IMR-90 (cell line): Measurements from ENCODE around the gene FRAS1. TPM values are rescaled to one million over a fixed set of nuclear protein-coding genes. Genes with fewer than 3 reads are reported as not detected.

ENCODE experiments used
- ATAC-seq: fragments of 200-7000 bp; cut with Tn5 transposase; 2 replicates; pipeline ENCODE4 v1.9.1; 2020; ENCODE audit warnings: low read depth, mild to moderate bottlenecking, moderate library complexity
- BruUV-seq: library from RNA; stranded (reverse); fragments of 400-500 nt; replicated peaks from 2 replicates; lab custom pipeline; 2021; lab: Mats Ljungman, UMichigan
- CTCF ChIA-PET: fragments of 300-600 bp; formaldehyde crosslinking; extraction: SDS; loops from one replicate; lab custom pipeline; 2021; ENCODE audit warnings: antibody characterized with exemption; lab: Yijun Ruan, JAX
- POLR2A ChIA-PET: fragments of 300-600 bp; sonication (Branson Sonifier 250); formaldehyde crosslinking; loops from one replicate; lab custom pipeline; 2022; ENCODE audit warnings: antibody characterized with exemption; ENCODE audit not compliant: unreplicated experiment; lab: Charles Lee
- DNase-seq: peaks from one replicate; pipeline ENCODE4 v3.0.0; 2013
- H2AFZ ChIP-seq: replicated peaks from 2 replicates; pipeline ENCODE3; 2013; ENCODE audit warnings: low read length, mild to moderate bottlenecking; ENCODE audit not compliant: poor library complexity
- H2AK5ac ChIP-seq: 2 replicates; pipeline ENCODE4 v1.6.1; 2013; ENCODE audit warnings: low read depth, low read length, inconsistent platforms
- H2AK9ac ChIP-seq: replicated peaks from 2 replicates; pipeline ENCODE3; 2013; ENCODE audit warnings: mild to moderate bottlenecking, low read depth, low read length, moderate library complexity; ENCODE audit not compliant: poor library complexity
- H2BK120ac ChIP-seq: 2 replicates; pipeline ENCODE4 v1.6.1; 2013; ENCODE audit warnings: low read depth, low read length, inconsistent platforms
- H2BK15ac ChIP-seq: 3 replicates; pipeline ENCODE4 v1.6.1; 2013; ENCODE audit warnings: low read depth, low read length, inconsistent platforms
- H2BK20ac ChIP-seq: 2 replicates; pipeline ENCODE4 v1.6.1; 2013; ENCODE audit warnings: low read depth, mild to moderate bottlenecking, inconsistent platforms, low read length, moderate library complexity
- H2BK5ac ChIP-seq: 2 replicates; pipeline ENCODE4 v1.6.1; 2013; ENCODE audit warnings: mild to moderate bottlenecking, low read depth, low read length, inconsistent platforms; ENCODE audit not compliant: poor library complexity, severe bottlenecking
- H3K14ac ChIP-seq: replicated peaks from 2 replicates; pipeline ENCODE4 v1.6.1; 2013; ENCODE audit warnings: low read depth, low read length, inconsistent platforms
- H3K18ac ChIP-seq: 2 replicates; pipeline ENCODE4 v1.6.1; 2013; ENCODE audit warnings: low read depth, low read length, control low read depth
- H3K23ac ChIP-seq: 2 replicates; pipeline ENCODE4 v1.6.1; 2013; ENCODE audit warnings: low read depth, low read length, inconsistent platforms
- H3K27ac ChIP-seq: 2 replicates; pipeline ENCODE4 v1.5.1; 2013; ENCODE audit warnings: mild to moderate bottlenecking, control low read depth, low read length; ENCODE audit not compliant: insufficient read depth
- H3K27me3 ChIP-seq: 2 replicates; pipeline ENCODE4 v1.6.1; 2013; ENCODE audit warnings: low read length; ENCODE audit not compliant: control insufficient read depth, insufficient read depth
- H3K36me3 ChIP-seq: 2 replicates; pipeline ENCODE4 v1.6.1; 2013; ENCODE audit warnings: low read length, mixed read lengths; ENCODE audit not compliant: control insufficient read depth, insufficient read depth
- H3K4ac ChIP-seq: 2 replicates; pipeline ENCODE4 v1.6.1; 2013; ENCODE audit warnings: low read depth, low read length, inconsistent platforms
- H3K4me1 ChIP-seq: 2 replicates; pipeline ENCODE4 v1.6.1; 2013; ENCODE audit warnings: low read length, mixed read lengths; ENCODE audit not compliant: control insufficient read depth, insufficient read depth
- H3K4me2 ChIP-seq: 2 replicates; pipeline ENCODE4 v1.6.1; 2013; ENCODE audit warnings: low read depth, mild to moderate bottlenecking, control low read depth, low read length, moderate library complexity
- H3K4me3 ChIP-seq: 2 replicates; pipeline ENCODE4 v1.5.1; 2013; ENCODE audit warnings: low read depth, mild to moderate bottlenecking, control low read depth, low read length, moderate library complexity; ENCODE audit not compliant: insufficient read depth
- H3K56ac ChIP-seq: 2 replicates; pipeline ENCODE4 v1.6.1; 2013; ENCODE audit warnings: low read length, inconsistent platforms; ENCODE audit not compliant: insufficient read depth; ENCODE audit errors: extremely low read depth
- H3K79me1 ChIP-seq, 2 experiments: 2 replicates each; pipeline ENCODE4 v1.6.1; 2013; ENCODE audit warnings: low read length in 2 of 2, inconsistent platforms in 1 of 2, low read depth in 1 of 2
- H3K9ac ChIP-seq: 2 replicates; pipeline ENCODE4 v1.6.1; 2013; ENCODE audit warnings: low read depth, low read length, control low read depth
- H3K9me1 ChIP-seq: 2 replicates; pipeline ENCODE4 v1.6.1; 2013; ENCODE audit warnings: low read length, inconsistent platforms; ENCODE audit not compliant: insufficient read depth
- H3K9me3 ChIP-seq: 2 replicates; pipeline ENCODE4 v1.6.1; 2013; ENCODE audit warnings: low read length; ENCODE audit not compliant: control insufficient read depth, insufficient read depth
- H4K20me1 ChIP-seq: 2 replicates; pipeline ENCODE4 v1.6.1; 2013; ENCODE audit warnings: low read length, inconsistent platforms; ENCODE audit not compliant: insufficient read depth
- H4K5ac ChIP-seq: 2 replicates; pipeline ENCODE4 v1.6.1; 2013; ENCODE audit warnings: mild to moderate bottlenecking, low read depth, low read length, control low read depth
- H4K8ac ChIP-seq, 2 experiments: 2 replicates each; pipeline ENCODE4 v1.6.1; 2013; ENCODE audit warnings: low read depth in 2 of 2, low read length in 2 of 2, control low read depth in 1 of 2, inconsistent platforms in 1 of 2
- H4K91ac ChIP-seq: 2 replicates; pipeline ENCODE4 v1.6.1; 2013; ENCODE audit warnings: low read depth, low read length, inconsistent platforms; ENCODE audit not compliant: insufficient read depth
- BHLHE40 ChIP-seq: fragments of 150-350 bp; IDR thresholded peaks from 2 replicates; pipeline ENCODE4 v1.6.1; 2016; ENCODE audit warnings: mild to moderate bottlenecking, low read depth, low read length
- CEBPB ChIP-seq: IDR thresholded peaks from 2 replicates; pipeline ENCODE4 v1.6.1; 2012; ENCODE audit warnings: low read depth, low read length, improper control_type of control experiment
- CHD1 ChIP-seq: IDR thresholded peaks from 2 replicates; pipeline ENCODE4 v1.6.1; 2012; ENCODE audit warnings: low read depth, low read length, improper control_type of control experiment
- FOS ChIP-seq: fragments of 150-350 bp; IDR thresholded peaks from 2 replicates; pipeline ENCODE4 v1.6.1; 2016; ENCODE audit warnings: low read depth, low read length
- MAFK ChIP-seq: IDR thresholded peaks from 2 replicates; pipeline ENCODE4 v1.6.1; 2012; ENCODE audit warnings: low read depth, low read length, improper control_type of control experiment
- MAZ ChIP-seq: IDR thresholded peaks from 2 replicates; pipeline ENCODE4 v1.6.1; 2012; ENCODE audit warnings: low read depth, mild to moderate bottlenecking, low read length, improper control_type of control experiment, moderate library complexity, borderline replicate concordance
- MXI1 ChIP-seq: IDR thresholded peaks from 2 replicates; pipeline ENCODE4 v1.6.1; 2012; ENCODE audit warnings: low read depth, mild to moderate bottlenecking, low read length, moderate library complexity, borderline replicate concordance
- NFE2L2 ChIP-seq: fragments of 150-350 bp; IDR thresholded peaks from 2 replicates; pipeline ENCODE4 v1.6.1; 2016; ENCODE audit warnings: low read depth, mild to moderate bottlenecking, low read length
- POLR2A ChIP-seq: IDR thresholded peaks from 2 replicates; pipeline ENCODE4 v1.6.1; 2012; ENCODE audit warnings: mild to moderate bottlenecking, low read depth, low read length
- RAD21 ChIP-seq: IDR thresholded peaks from 2 replicates; pipeline ENCODE4 v1.6.1; 2012; ENCODE audit warnings: low read length, improper control_type of control experiment
- RCOR1 ChIP-seq: IDR thresholded peaks from 2 replicates; pipeline ENCODE4 v1.6.1; 2012; ENCODE audit warnings: mild to moderate bottlenecking, low read length, improper control_type of control experiment; ENCODE audit not compliant: insufficient replicate concordance
- SMC3 ChIP-seq: fragments of 150-350 bp; IDR thresholded peaks from 2 replicates; pipeline ENCODE4 v1.6.1; 2016; ENCODE audit warnings: low read depth, mild to moderate bottlenecking, antibody characterized with exemption, low read length, moderate library complexity
- WGBS, 2 experiments: methylation state at CpG; one replicate each; pipeline versions ENCODE4 v1.1.5 to v1.1.7; 2013; ENCODE audit warnings: missing lambda C conversion rate in 2 of 2; ENCODE audit not compliant: insufficient read length in 1 of 2; ENCODE audit errors: extremely low coverage in 2 of 2; 5-methylcytosine and 5-hydroxymethylcytosine counted together
- dilution Hi-C: fragments of 300-500 bp; cut with HindIII; formaldehyde crosslinking; loops from one replicate; pipeline ENCODE4 v1.14.3; 2018; ENCODE audit warnings: low sequenced_read_pairs; ENCODE audit not compliant: unreplicated experiment
- in situ Hi-C: fragments of 300-500 bp; cut with MboI; formaldehyde crosslinking; loops from 3 replicates; pipeline ENCODE4 v1.14.3; 2019; ENCODE audit warnings: low sequenced_read_pairs, inconsistent platforms, mixed read lengths
- intact Hi-C: fragments of 100-400 bp; cut with micrococcal nuclease; formaldehyde crosslinking; loops from 2 replicates; pipeline ENCODE4 v1.10.0; 2022
- polyA plus RNA-seq, 3 experiments: library from polyadenylated mRNA; depleted of rRNA; stranded (reverse); fragments of >200 nt; gene quantifications; 2 replicates each; pipeline ENCODE4 v1.2.3, GENCODE V29; 2012; ENCODE audit warnings: low replicate concordance in 1 of 3
- total RNA-seq: library from RNA; depleted of rRNA; stranded (reverse); fragments of >200 nt; gene quantifications from 2 replicates; pipeline ENCODE4 v1.2.3, GENCODE V29; 2012
- TF ChIP-seq, protein P1 (sequence below): conservative IDR thresholded peaks from 2 replicates; pipeline ENCODE4 v1.5.1; 2012; ENCODE audit warnings: mild to moderate bottlenecking, low read depth, low read length, improper control_type of control experiment
- TF ChIP-seq, protein P2 (sequence below): fragments of 150-350 bp; IDR thresholded peaks from 2 replicates; pipeline ENCODE4 v1.6.1; 2016; ENCODE audit warnings: low read depth, mild to moderate bottlenecking, low read length, moderate library complexity, borderline replicate concordance

FRAS1 gene
- total and polyA plus RNA-seq, 2 of the 4 experiments (the other 2 are of a cell fraction), result under 0.01 to 0.03 TPM

DNA sequence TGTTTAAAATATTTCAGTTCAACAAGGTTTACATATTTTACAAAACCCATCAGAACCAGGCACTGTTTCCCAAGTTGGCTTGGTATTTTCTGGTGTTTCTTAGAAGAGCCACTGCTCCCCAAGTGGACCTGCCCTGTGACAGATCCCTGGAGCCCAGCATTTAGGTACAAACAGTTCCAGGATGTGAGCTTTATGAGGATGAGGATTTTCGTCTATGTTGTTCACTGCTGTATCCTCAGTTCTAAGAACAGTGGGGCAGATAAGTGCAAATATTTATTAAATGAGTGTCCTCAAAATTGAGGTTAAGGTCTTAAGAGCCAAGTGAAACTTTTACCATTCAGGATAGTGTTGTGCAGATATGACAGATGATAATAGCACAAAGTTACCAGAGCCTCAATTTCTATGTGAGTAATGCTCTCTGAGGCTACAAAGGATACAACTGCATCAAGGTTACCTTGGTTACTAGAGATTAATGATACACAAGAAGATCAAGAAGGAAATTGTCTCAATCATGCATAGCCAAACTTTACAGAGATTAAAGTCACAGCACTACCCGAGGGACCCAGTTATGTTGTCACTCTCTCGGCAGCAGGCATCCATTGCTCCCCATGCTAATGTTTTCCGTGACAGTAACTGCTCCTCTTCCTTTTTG, 531.9 kb downstream of the FRAS1 start:
- no peak for ATAC-seq
- no peak overlapping the region for H2BK5ac ChIP-seq
- H3K14ac ChIP-seq, result no peak overlapping the region; the same call in 1 of the 2 replicates
- no peak overlapping the region for H3K9ac ChIP-seq
- ChIA-PET CTCF (interaction anchor here (0.7 kb wide), 1 partner anchor 27 kb away, joined by 3 read pairs; no protein-coding TSS in a partner anchor), POLR2A (no interaction called here)
- H4K20me1 ChIP-seq, result no peaks in the 10 kb centered on the region
- no peaks in the 10 kb centered on the region for H3K4me1 ChIP-seq
- no peaks in the 10 kb centered on the region for H3K36me3 ChIP-seq
- H3K9me3 ChIP-seq, result no peaks in the 10 kb centered on the region
- H3K27ac ChIP-seq, result no peak overlapping the region
- H2BK15ac ChIP-seq, result no peak overlapping the region
- no peak overlapping the region for H3K4me2 ChIP-seq
- no peak overlapping the region for H4K8ac ChIP-seq
- no peak overlapping the region for H3K56ac ChIP-seq
- no peak overlapping the region for H3K23ac ChIP-seq
- BruUV-seq, result no TSS peak
- 52% methylated on average over 3 of the region's 4 CpGs; no CpG with 5 or more reads in 1 of the 2 experiments for WGBS, 2 experiments
- H4K5ac ChIP-seq, result no peak overlapping the region
- H3K18ac ChIP-seq, result no peak overlapping the region
- intact Hi-C loops, result no loop called here
- no peak overlapping the region for H2AFZ ChIP-seq
- no peak overlapping the region for H4K91ac ChIP-seq
- in situ Hi-C loops, result no loop called here
- no peaks in the 10 kb centered on the region for H3K27me3 ChIP-seq
- H2BK120ac ChIP-seq, result no peak overlapping the region
- no peaks in the 10 kb centered on the region; the same call in 1 of the 2 replicates for H3K9me1 ChIP-seq
- no peak overlapping the region for H2AK5ac ChIP-seq
- no peak overlapping the region for H2BK20ac ChIP-seq
- no peak for DNase-seq
- H3K4ac ChIP-seq, result no peak overlapping the region
- H2AK9ac ChIP-seq, result no peak overlapping the region
- dilution Hi-C loops, result no loop called here
- H3K79me1 ChIP-seq, result no peaks in the 10 kb centered on the region
- TF ChIP-seq CHD1 (no peak), MAZ (no peak), MXI1 (no peak), FOS (no peak), MAFK (no peak), BHLHE40 (no peak), SMC3 (no peak), CEBPB (no peak), RCOR1 (no peak), NFE2L2 (no peak), RAD21 (no peak), POLR2A (no peak)
- TF ChIP-seq, protein P1, sequence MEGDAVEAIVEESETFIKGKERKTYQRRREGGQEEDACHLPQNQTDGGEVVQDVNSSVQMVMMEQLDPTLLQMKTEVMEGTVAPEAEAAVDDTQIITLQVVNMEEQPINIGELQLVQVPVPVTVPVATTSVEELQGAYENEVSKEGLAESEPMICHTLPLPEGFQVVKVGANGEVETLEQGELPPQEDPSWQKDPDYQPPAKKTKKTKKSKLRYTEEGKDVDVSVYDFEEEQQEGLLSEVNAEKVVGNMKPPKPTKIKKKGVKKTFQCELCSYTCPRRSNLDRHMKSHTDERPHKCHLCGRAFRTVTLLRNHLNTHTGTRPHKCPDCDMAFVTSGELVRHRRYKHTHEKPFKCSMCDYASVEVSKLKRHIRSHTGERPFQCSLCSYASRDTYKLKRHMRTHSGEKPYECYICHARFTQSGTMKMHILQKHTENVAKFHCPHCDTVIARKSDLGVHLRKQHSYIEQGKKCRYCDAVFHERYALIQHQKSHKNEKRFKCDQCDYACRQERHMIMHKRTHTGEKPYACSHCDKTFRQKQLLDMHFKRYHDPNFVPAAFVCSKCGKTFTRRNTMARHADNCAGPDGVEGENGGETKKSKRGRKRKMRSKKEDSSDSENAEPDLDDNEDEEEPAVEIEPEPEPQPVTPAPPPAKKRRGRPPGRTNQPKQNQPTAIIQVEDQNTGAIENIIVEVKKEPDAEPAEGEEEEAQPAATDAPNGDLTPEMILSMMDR, result no peak
- TF ChIP-seq, protein P2, sequence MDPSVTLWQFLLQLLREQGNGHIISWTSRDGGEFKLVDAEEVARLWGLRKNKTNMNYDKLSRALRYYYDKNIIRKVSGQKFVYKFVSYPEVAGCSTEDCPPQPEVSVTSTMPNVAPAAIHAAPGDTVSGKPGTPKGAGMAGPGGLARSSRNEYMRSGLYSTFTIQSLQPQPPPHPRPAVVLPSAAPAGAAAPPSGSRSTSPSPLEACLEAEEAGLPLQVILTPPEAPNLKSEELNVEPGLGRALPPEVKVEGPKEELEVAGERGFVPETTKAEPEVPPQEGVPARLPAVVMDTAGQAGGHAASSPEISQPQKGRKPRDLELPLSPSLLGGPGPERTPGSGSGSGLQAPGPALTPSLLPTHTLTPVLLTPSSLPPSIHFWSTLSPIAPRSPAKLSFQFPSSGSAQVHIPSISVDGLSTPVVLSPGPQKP, result no peak
- no peak overlapping the region for H3K4me3 ChIP-seq
